HG03135 (cell line): ENCODE results near the gene AHSP.
"Not testable (repeated sequence)": the region's sequence is repeated elsewhere in the genome, so short reads cannot be mapped to it uniquely, and the experiment has no call there.

Experiments used
- ATAC-seq: cut with Tn5 transposase; IDR thresholded peaks from one replicate; pipeline ENCODE4 v1.9.1; 2021; ENCODE audit warnings: mild to moderate bottlenecking, moderate library complexity; ENCODE audit not compliant: unreplicated experiment

Gene AHSP

DNA sequence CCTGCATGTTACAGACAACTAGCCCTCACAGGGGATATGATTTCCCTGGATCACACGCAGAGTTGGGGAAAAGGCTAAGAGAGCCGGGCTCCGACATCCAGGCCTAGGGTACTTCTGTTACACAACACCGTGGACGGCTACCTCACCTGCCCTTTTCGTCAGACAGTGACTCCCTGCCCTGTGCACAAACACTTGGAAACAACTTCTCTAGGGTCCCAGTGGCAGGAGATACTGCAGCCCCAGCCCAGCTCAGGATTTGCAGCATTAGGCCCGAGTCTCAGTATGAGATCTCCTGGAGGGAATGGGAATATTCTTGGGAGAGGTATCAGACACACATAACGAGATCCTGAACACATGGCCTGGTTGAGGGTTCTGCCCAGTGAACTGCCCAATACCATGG, 27.8 kb upstream of the AHSP start:
- ATAC-seq, result no peak

GRCh38 chr16:31501226-31501965, 26.3 kb upstream of the AHSP start:
- ATAC-seq, result no peak

DNA sequence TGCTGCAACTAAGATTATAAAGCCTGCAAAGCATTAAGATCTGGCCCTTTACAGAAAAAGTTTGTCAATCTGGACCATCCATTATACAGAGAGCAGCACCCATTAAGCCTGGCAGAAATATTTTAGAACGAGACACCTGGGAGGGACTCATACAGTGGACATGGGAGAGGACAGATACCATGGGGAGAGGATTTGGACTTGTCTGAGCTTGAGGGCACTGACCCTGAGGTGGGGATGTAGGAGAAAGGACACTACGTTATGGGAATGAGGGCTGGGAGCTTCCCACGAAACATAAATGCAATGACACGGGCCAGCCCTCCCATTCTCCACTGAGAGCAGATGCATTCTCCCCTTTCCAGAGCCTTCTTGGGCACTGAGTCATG, 25.7 kb upstream of the AHSP start:
- no peak for ATAC-seq

DNA sequence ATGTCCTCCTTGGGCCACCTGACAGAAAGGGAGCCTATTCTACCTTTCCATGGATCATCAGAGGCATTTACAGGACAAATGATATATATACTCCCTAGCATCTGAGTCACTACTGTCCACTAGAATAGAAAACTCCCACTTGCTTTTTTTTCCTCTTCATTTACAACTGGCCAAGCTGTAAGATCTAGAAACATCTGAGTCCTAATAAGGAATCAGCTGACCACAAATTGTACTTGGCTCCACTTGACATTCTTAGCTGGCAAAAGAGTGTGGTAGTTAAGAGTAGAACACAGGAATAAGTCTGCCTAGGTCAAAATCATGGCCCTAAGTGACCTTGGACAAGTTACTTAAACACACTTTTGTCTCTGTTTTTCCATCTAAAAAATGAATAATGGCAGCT, 24.7 kb upstream of the AHSP start:
- ATAC-seq, result no peak

DNA sequence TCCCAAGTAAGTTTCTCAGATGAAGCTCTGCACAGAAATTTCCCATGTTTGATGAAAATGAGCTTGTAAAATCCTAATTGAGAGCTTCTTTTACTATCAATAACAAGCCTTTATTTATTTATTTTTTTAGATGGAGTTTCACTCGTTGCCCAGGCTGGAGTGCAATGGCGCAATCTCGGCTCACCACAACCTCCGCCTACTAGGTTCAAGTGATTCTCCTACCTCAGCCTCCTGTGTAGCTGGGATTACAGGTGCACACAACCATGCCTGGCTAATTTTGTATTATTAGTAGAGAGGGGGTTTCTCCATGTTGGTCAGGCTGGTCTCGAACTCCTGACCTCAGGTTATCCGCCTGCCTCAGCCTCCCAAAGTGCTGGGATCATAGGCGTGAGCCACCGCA, 24.1 kb upstream of the AHSP start:
- not testable (repeated sequence) for ATAC-seq

DNA sequence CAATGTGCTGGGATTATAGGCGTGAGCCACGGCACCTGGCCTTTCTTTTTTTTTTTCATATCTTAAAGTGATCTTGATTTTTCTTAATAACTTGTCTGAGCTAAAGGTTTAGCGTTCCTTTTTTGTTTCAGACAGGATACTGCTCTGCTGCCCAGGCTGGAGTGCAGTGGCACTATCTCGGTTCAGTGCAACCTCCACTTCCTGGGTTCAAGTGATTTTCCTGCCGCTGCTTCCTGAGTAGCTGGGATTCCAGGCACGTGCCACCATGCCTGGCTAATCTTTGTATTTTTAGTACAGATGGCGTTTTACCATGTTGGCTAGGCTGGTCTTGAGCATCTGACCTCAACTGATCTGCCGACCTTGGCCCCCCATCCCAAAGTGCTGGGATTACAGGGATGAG, 23.5 kb upstream of the AHSP start:
- ATAC-seq, result no peak

DNA sequence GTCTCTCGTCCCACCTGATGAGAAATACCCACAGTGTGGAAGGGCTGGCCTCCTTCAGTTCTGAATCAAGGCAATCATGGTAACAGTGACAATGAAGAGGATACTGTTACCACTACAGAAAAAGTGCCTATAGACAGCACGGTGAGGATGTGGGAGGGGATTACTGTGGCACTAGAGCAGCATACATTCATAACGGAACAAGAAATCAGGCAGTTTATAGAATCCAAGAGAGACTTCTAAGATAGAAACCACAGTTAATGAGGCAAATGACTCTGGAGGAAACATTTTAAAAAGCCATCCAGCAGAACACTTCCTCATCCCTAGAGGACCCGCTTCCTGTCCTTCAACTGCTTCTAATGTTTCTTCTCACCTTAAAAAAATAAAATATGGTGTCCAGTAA, 22.2 kb upstream of the AHSP start:
- no peak for ATAC-seq

GRCh38 chr16:31507617-31507928, 20.1 kb upstream of the AHSP start:
- peak; percentile 7 for ATAC-seq

DNA sequence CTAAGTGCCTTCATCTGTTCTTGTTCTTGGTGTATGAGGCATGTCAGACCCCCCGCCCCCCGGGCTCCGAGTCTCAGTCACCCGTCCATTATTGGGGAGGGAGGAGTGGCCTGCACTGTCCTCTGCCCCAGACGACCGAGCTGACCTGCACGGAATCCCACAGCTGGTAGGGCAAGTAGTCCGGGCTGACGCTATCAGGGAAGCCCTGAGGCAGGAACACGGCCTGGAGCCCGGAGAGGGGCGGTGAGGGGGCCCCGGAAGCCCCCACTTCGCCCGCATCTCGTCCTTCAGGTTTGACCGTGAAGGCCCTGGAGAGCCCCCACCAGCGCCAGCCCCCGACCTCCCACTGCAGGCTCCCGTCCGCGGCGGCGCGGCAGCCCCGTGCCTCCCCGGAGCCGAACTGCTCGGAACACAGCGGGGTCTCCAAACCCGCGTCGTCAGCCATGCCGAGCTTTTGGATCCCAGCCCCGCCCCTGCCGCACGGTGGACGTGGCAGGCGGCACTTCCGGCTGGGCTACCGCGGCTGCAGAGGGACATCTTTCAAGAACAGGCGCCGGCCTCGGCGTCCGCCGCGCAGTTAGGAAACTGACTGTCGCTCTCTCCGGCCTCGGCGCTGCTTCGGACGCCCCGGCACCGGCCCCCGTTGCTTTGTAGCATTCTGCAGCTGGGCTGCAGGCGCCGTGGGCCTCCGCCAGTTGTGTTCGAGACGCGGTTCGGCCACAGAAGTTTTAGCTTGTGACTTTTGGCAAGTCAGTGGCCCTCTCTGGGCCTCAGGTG, 19.6 kb upstream of the AHSP start, which contains the start of gene RUSF1:
TSS of gene RUSF1 (minus strand) at position 463 of the 777 bp plus-strand sequence. CDS start at position 445, 18 bp downstream.
- peak; percentile 86 for ATAC-seq

DNA sequence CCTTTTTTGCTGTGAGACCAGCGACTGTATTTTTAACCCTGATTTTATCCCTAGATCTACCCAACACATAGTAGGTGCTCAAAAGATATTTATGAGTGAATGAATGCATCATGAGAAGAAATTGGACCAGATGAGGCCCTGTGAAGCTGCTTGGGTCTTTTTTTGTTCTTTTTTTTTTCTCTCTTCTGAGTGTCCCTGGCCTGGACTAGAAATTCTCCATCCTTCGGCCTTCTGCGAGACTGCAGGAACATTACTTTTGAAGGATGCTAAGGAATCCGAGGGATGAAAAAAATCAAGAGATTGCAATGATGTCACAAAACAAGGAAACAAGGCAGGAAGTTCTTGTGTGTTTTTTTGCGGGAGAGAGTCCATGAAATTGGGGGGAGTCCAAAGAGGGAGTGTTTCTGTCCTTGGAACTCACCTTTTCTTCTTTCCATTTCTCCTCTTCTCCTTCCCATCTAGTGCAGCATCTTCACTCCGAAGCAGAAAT, 18.9 kb upstream of the AHSP start:
- ATAC-seq, result no peak

DNA sequence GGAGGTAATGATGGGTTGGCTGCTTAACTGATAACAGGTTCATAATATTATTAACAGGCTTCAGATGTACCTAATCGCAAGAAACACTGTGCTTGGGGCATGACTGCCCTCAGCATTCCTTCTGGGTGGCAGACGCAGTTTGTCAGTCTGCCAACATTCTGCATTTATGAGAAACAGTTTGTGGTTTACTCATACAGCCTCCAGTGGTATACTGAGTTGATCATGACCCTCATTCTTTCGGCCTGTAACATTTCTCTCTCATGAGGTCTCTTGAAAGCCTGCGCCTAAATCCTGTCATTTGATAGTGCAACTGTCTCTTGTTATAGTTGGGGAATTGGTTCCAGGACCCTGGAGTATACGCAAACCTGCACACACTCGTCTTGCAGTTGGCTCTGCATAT, 14.6 kb upstream of the AHSP start:
- no peak for ATAC-seq

GRCh38 chr16:31513884-31514283, 13.8 kb upstream of the AHSP start:
- no peak for ATAC-seq

DNA sequence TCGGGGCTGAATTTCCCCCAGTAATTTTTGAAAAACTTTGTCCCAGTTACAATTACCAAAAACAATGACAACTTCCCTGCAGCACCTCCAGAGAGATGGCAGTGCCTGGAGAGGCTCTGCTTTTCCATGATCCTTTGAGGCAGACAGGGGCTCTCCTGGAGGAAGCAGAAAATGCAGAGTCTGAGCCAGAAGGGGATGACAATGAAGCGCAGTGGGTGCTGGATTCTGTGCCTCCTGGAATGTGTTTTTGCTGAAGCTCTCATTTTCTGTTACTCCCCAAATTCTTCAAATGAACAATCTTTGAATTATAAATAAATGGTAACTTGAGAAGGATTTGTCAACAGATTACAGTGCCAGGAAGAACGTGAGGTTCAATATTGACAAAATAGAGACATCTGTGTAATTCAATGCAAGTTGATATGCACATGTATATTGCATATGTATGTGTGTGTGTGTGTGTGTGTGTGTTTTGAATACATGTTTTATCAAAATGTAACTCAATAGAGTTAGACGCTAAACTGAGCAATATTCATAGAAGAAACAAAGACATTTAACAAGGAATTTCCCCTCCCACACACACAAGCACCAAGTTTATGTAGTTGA, 9.8 kb upstream of the AHSP start:
- ATAC-seq, result no peak

DNA sequence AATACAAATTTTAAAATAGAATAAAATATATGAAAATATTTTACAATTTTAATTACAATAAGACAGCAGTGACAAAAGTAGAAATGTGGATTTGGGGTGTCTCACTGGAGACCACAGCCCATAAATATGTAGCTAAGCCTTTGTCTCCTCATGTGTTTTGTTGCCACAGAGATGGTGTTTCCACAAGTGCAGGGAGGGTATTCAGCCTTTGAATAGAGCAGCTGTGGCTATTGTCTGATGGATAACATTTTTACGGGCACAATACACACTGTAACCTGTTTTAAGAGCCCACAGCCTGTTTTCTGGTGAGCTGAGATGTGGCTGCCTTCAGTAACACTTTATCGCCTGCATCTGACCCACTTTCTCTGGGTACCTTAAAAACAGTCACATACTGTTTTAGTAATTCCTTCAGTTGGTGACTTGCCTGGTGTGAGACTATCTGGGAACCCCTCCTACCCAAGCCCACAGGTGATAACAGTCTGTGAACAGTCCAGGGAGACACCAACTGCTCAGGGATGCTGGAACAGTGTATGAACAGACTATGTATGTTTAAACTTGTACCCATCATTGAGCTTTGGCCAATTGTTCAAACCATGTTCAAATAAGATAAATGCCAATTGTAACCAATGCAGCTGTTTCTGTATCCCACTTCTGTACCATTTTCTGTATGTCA, 7.8 kb upstream of the AHSP start:
- ATAC-seq, result no peak

GRCh38 chr16:31521368-31521767, 6.3 kb upstream of the AHSP start:
- ATAC-seq, result no peak

DNA sequence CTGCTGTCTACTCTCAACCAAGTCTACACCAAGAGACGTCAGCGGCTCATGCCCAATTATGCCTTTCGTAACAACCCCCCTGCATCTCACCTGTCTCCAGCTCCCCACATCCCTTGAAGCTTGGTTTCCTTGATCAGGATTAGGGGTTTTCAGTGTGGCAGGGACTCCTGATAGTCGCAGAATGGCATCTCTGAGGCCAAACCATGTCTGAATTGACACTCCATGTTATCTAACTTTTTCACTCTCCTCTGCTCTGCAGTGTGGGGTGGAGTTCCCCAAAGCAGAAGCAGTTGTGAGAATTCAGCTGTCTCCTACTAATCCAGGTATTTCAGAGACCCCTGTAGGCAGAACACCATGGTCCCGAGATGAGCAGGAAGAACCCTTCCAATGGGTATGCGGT, 5.6 kb upstream of the AHSP start:
- ATAC-seq, result no peak

DNA sequence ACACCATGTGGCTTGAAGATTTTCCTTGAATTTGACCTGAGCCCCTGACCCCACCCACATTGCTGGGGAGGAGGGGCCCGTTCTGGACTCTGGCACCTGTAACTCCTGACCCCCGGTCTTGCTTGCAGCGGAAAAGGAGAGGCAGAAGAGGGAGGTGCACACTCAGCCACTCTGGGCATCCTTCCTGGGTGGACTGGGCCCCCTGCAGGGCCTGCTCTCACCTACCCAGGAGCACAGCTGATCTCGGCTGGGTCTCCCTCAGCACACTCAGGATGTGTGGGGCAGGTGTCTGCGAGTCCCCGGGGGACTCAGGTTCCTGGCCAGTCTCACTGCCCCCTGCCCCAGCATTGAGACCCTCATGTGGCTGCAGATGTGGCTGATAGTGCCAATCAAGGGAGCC, 3.9 kb upstream of the AHSP start:
- ATAC-seq, result not testable (repeated sequence)

GRCh38 chr16:31525113-31525512, 2.6 kb upstream of the AHSP start:
- no peak for ATAC-seq

- ATAC-seq, result no peak
Observed at GRCh38 chr16:31528523-31529107, 915 bp downstream of the AHSP start.

DNA sequence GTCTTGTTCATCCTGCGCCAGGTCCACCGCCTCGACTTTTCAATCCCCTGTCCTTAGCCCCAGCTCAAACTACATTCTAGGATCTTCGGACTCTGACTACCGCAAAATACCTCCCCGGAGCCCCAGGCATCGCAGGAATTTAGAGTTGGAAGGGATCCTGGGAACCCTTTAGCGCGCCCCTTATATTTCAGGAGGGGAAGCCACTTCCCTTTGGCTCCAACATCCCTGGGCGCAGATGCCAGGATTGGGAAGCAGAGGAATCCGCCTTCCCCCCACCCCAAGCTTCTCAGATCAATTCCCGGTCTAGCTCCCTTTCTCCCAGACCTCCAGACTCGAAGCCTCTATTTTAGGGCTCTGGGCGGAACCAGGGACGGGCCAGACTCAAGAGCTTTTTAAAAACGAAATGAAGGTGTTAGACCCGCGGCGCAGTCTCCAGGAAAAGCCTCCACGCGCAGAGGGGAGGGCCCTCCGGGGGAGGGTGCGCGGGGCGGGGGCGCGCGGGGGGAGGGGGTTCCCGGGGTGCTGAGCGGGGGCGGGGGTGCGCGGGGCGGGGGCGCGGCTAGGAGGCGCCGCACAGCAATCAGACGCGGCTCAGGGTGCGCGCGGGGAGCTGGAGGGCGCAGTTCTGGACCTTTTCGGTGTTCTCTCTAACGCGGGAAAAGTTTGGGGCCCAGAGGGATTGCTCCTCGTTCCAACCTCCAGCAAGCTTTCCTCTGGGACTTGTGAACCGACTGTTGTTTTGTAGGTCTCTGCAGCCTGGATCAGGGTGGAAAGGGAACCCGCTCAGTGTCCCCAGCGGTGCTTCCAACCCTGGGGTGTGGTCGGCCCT, 1.6 kb downstream of the AHSP start:
- no peak for ATAC-seq
